Measurements from ENCODE around the gene TBC1D14. TPM values are rescaled to one million over a fixed set of nuclear protein-coding genes. Genes with fewer than 3 reads are reported as not detected.

TBC1D14 gene
- total RNA-seq, 1 experiment from 2014 or later: 50.2 TPM

DNA sequence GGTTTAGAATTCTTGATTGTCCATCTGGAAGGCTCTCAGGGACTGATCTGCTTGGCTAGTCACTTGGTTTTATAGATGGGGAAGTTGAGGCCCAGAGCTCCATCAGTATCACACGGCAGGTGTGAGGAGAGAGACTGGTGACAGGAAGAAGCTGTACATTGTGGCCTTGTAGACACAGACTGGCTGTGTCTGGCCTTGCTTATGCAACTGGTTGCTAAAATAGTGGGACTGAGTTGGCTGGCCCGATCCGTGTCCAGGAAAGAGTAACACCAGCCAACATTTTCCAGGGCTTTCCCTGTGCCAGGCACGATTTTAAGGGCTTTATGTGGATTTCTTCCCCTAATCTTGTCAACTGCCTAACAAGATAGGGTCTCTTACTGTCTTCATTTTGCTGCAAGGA is 2.8 kb downstream of the TBC1D14 start:
- Histone ChIP-seq H3K23ac (ENCODE audit: insufficient read length, low read depth, low read length) (no peak overlapping the region), H3T11ph (ENCODE audit: low read length) (no peak overlapping the region), H4K8ac (replicated peaks; ENCODE audit: insufficient read length, low read depth, low read length) (no peak overlapping the region), H2BK120ac (ENCODE audit: low read depth, low read length, poor library complexity, severe bottlenecking) (no peak overlapping the region), H3K9me3 (ENCODE audit: control insufficient read depth, low read depth, low read length) (no peaks in the 10 kb centered on the region), H3K23me2 (ENCODE audit: insufficient read length, low read depth, low read length, poor library complexity, severe bottlenecking) (peaks cover 19% of the 10 kb centered on the region), H4K91ac (ENCODE audit: insufficient read length, low read depth, low read length) (no peak overlapping the region), H4K5ac (ENCODE audit: insufficient read length, low read depth, low read length) (no peak overlapping the region), H2BK15ac (ENCODE audit: low read depth, low read length) (no peak overlapping the region), H3K27me3 (ENCODE audit: insufficient read depth, low read length) (no peaks in the 10 kb centered on the region), H4K20me1 (ENCODE audit: control insufficient read depth, insufficient read depth, insufficient read length) (no peaks in the 10 kb centered on the region), H2BK20ac (ENCODE audit: low read depth, low read length, poor library complexity, severe bottlenecking) (no peak overlapping the region), H3K4me1 (ENCODE audit: insufficient read depth, low read length) (peaks cover 4% of the 10 kb centered on the region; the same call in 1 of the 2 replicates), H3K79me2 (ENCODE audit: insufficient read depth, low read length) (peaks cover 2% of the 10 kb centered on the region; the same call in 1 of the 2 replicates), H3K56ac (ENCODE audit: insufficient read length, low read depth, low read length) (no peak overlapping the region), H3K79me1 (ENCODE audit: insufficient read depth, low read depth, low read length, poor library complexity, severe bottlenecking) (peaks cover 3% of the 10 kb centered on the region), H2BK12ac (ENCODE audit: insufficient read length, low read depth, low read length) (no peak overlapping the region), H2AFZ (ENCODE audit: low read length) (no peak overlapping the region), H2AK5ac (ENCODE audit: insufficient read length, low read length) (no peak overlapping the region), H3K4ac (ENCODE audit: low read depth, low read length) (no peak overlapping the region), H3K9ac (ENCODE audit: extremely low read depth, insufficient read length, low read length) (no peak overlapping the region), H3K27ac (ENCODE audit: insufficient read length, low read depth, low read length) (no peak overlapping the region), H3K14ac (ENCODE audit: insufficient read depth, low read length) (no peak overlapping the region), H2BK5ac (ENCODE audit: insufficient read length, low read length) (no peak overlapping the region), H3K18ac (ENCODE audit: insufficient read length, low read depth, low read length) (no peak overlapping the region), H3K4me2 (ENCODE audit: insufficient read depth, insufficient read length, low read length) (no peak overlapping the region)
- TF ChIP-seq, protein P1, sequence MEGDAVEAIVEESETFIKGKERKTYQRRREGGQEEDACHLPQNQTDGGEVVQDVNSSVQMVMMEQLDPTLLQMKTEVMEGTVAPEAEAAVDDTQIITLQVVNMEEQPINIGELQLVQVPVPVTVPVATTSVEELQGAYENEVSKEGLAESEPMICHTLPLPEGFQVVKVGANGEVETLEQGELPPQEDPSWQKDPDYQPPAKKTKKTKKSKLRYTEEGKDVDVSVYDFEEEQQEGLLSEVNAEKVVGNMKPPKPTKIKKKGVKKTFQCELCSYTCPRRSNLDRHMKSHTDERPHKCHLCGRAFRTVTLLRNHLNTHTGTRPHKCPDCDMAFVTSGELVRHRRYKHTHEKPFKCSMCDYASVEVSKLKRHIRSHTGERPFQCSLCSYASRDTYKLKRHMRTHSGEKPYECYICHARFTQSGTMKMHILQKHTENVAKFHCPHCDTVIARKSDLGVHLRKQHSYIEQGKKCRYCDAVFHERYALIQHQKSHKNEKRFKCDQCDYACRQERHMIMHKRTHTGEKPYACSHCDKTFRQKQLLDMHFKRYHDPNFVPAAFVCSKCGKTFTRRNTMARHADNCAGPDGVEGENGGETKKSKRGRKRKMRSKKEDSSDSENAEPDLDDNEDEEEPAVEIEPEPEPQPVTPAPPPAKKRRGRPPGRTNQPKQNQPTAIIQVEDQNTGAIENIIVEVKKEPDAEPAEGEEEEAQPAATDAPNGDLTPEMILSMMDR (conservative IDR thresholded peaks at IDR 0.05): no peak
- H3K4me3 Mint-ChIP-seq: 0 out of 5 replicates have a peak overlapping the region, but pooled peaks of 1 of the 2 experiments have one; percentile 15
- H3K4me1 Mint-ChIP-seq: peaks cover 40% of the 10 kb centered on the region in 2 experiments
- WGBS (ENCODE audit: extremely low coverage, insufficient read length, low lambda C conversion rate): no CpG with 5 or more reads among the region's 4 CpGs
- H3K9me3 Mint-ChIP-seq: no peaks in the 10 kb centered on the region; a peak in 1 of 5 replicates
- peaks cover 14% of the 10 kb centered on the region for H3K27me3 Mint-ChIP-seq (ENCODE audit: low read depth)
- DNase-seq: no peak
- H3K36me3 Mint-ChIP-seq (ENCODE audit: insufficient read depth in 1 of 3, low read depth in 3 of 3): no peaks in the 10 kb centered on the region
- H3K27ac Mint-ChIP-seq: no peak overlapping the region
